GM04503 (cell line): ENCODE measurements around the gene FTSJ1.
"Not testable (repeated sequence)": the region's sequence is repeated elsewhere in the genome, so short reads cannot be mapped to it uniquely, and the experiment has no call there.

ENCODE experiments used
- DNase-seq: peaks from one replicate; pipeline ENCODE4 v3.0.0-alpha.2; 2012; ENCODE audit warnings: low read depth

FTSJ1 gene

GRCh38 chrX:48475774-48476577, at the start of gene FTSJ1:
FTSJ1 (plus strand) TSS chrX:48476199; CDS start chrX:48478048, 1,849 bp downstream.
- peak; percentile 74 for DNase-seq

GRCh38 chrX:48427027-48427716, 48.8 kb upstream of the FTSJ1 start:
- DNase-seq, result not testable (repeated sequence)

- DNase-seq, result not testable (repeated sequence)
Measured at GRCh38 chrX:48429606-48430005, 46.4 kb upstream of the FTSJ1 start.

- not testable (repeated sequence) for DNase-seq
Measured at GRCh38 chrX:48430166-48430565, 45.8 kb upstream of the FTSJ1 start.

- not testable (repeated sequence) for DNase-seq
Measured at GRCh38 chrX:48433713-48434112, 42.3 kb upstream of the FTSJ1 start.

- DNase-seq, result not testable (repeated sequence)
Measured at GRCh38 chrX:48447201-48447600, 28.8 kb upstream of the FTSJ1 start.

- DNase-seq, result no peak
Measured at GRCh38 chrX:48450076-48450475, 25.9 kb upstream of the FTSJ1 start.

GRCh38 chrX:48451708-48452107, 24.3 kb upstream of the FTSJ1 start:
- no peak for DNase-seq

- no peak for DNase-seq
Measured at GRCh38 chrX:48456628-48457331, 19.2 kb upstream of the FTSJ1 start.

GRCh38 chrX:48458711-48459110, 17.3 kb upstream of the FTSJ1 start:
- no peak for DNase-seq

GRCh38 chrX:48459483-48459882, 16.5 kb upstream of the FTSJ1 start:
- no peak for DNase-seq

- DNase-seq, result no peak
Measured at GRCh38 chrX:48460031-48460430, 16.0 kb upstream of the FTSJ1 start.

GRCh38 chrX:48460606-48461005, 15.4 kb upstream of the FTSJ1 start:
- DNase-seq, result no peak

GRCh38 chrX:48461830-48462229, 14.2 kb upstream of the FTSJ1 start:
- DNase-seq, result no peak

- DNase-seq, result peak; percentile 76
Measured at GRCh38 chrX:48465336-48465933, 10.6 kb upstream of the FTSJ1 start.

GRCh38 chrX:48466696-48467095, 9.3 kb upstream of the FTSJ1 start:
- DNase-seq, result no peak

- DNase-seq, result no peak
Measured at GRCh38 chrX:48467281-48467761, 8.7 kb upstream of the FTSJ1 start.

GRCh38 chrX:48468247-48468671, 7.7 kb upstream of the FTSJ1 start:
- no peak for DNase-seq

- no peak for DNase-seq
Measured at GRCh38 chrX:48468693-48469691, 7.0 kb upstream of the FTSJ1 start.

- no peak for DNase-seq
Measured at GRCh38 chrX:48470110-48470832, 5.7 kb upstream of the FTSJ1 start, which contains the start of gene SLC38A5. SLC38A5 (minus strand) TSS chrX:48470260; CDS start chrX:48467924, 2,336 bp downstream.
